K562 (cell line): ENCODE results near the gene CIAPIN1. TPM values are rescaled to one million over a fixed set of nuclear protein-coding genes. Genes with fewer than 3 reads are reported as not detected.

ENCODE experiments used
- ATAC-seq: fragments of 200-7000 bp; cut with Tn5 transposase; 3 replicates; pipeline ENCODE4 v1.9.1; 2020; ENCODE audit warnings: moderate library complexity
- Bru-seq: library from RNA; stranded (reverse); fragments of 400-500 nt; gene quantifications from one replicate; lab custom pipeline; 2021; lab: Mats Ljungman, UMichigan
- BruChase-seq, 2 experiments: library from RNA; stranded (reverse); fragments of 400-500 nt; gene quantifications; one replicate each; lab custom pipeline; 2021; lab: Mats Ljungman, UMichigan
- BruUV-seq: library from RNA; stranded (reverse); fragments of 400-500 nt; replicated peaks from 2 replicates; lab custom pipeline; 2021; lab: Mats Ljungman, UMichigan
- CTCF ChIA-PET: fragments of 300-600 bp; formaldehyde crosslinking; extraction: SDS; loops from one replicate; lab custom pipeline; 2021; ENCODE audit warnings: low intra/inter-chr PET ratio; lab: Yijun Ruan, JAX
- POLR2A ChIA-PET: fragments of 300-600, 350-650 bp; sonication (Branson Sonifier 250); formaldehyde crosslinking; extraction: SDS; loops from one replicate; lab custom pipeline; 2021; ENCODE audit warnings: antibody characterized with exemption, inconsistent platforms; lab: Yijun Ruan, JAX
- DNase-seq, 4 experiments: peaks; one replicate each; pipeline versions ENCODE4 v3.0.0 to v3.0.0-alpha.2; 2011 to 2018; ENCODE audit warnings: low spot score in 3 of 4, mixed read lengths in 3 of 4; ENCODE audit errors: extremely low read depth in 1 of 4
- FAIRE-seq: peaks from 2 replicates; lab custom pipeline; 2011; peaks lifted over from hg19 to GRCh38; lab: Jason Lieb, UNC
- H2AFZ ChIP-seq: 2 replicates; pipeline ENCODE4 v1.6.0; 2011; ENCODE audit warnings: low read depth, low read length, control low read depth, inconsistent platforms
- H3K27ac ChIP-seq: fragments of 200-600 bp; 3 replicates; pipeline ENCODE4 v1.8.0; 2011; ENCODE audit warnings: low read depth, mild to moderate bottlenecking, control low read depth, inconsistent platforms, low read length, moderate library complexity, mixed read lengths; ENCODE audit errors: extremely low read depth
- H3K27me3 ChIP-seq, 2 experiments: fragments of 300-600 bp in 1 of 2; 2 replicates in 1 of 2; 3 replicates in 1 of 2; pipeline versions ENCODE4 v1.6.0 to v1.8.0; 2011; ENCODE audit warnings: inconsistent platforms in 2 of 2, low read length in 2 of 2, mild to moderate bottlenecking in 1 of 2, mixed read lengths in 1 of 2, moderate library complexity in 1 of 2; ENCODE audit not compliant: control insufficient read depth in 2 of 2, insufficient read depth in 2 of 2
- H3K36me3 ChIP-seq: fragments of 300-600 bp; 3 replicates; pipeline ENCODE4 v1.8.0; 2011; ENCODE audit warnings: mild to moderate bottlenecking, low read length, inconsistent platforms; ENCODE audit not compliant: control insufficient read depth, insufficient read depth
- H3K4me1 ChIP-seq, 2 experiments: fragments of 200-600 bp in 1 of 2; replicated peaks in 1 of 2; 2 replicates in 1 of 2; 3 replicates in 1 of 2; pipeline versions ENCODE4 v1.5.1 to v1.8.0; 2011; ENCODE audit warnings: inconsistent platforms in 2 of 2, low read length in 2 of 2, mild to moderate bottlenecking in 1 of 2, mixed read lengths in 1 of 2, moderate library complexity in 1 of 2; ENCODE audit not compliant: control insufficient read depth in 2 of 2, insufficient read depth in 2 of 2
- H3K4me2 ChIP-seq: 2 replicates; pipeline ENCODE4 v1.6.1; 2011; ENCODE audit warnings: low read length, control low read depth, inconsistent platforms, mixed read lengths; ENCODE audit not compliant: insufficient read depth
- H3K4me3 ChIP-seq: fragments of 200-600 bp; sonication (generic), shearing (Covaris generic); 2 replicates; pipeline ENCODE4 v1.5.1; 2016; ENCODE audit warnings: control low read depth, inconsistent platforms
- H3K79me2 ChIP-seq: fragments of 200-600 bp; 3 replicates; pipeline ENCODE4 v1.8.0; 2011; ENCODE audit warnings: low read length, inconsistent platforms; ENCODE audit not compliant: control insufficient read depth, insufficient read depth
- H3K9ac ChIP-seq, 2 experiments: 2 replicates each; pipeline versions ENCODE4 v1.6.0 to v1.6.1; 2011; ENCODE audit warnings: low read depth in 2 of 2, low read length in 2 of 2, control low read depth in 1 of 2, inconsistent platforms in 1 of 2, mild to moderate bottlenecking in 1 of 2, mixed read lengths in 1 of 2; ENCODE audit not compliant: insufficient read depth in 1 of 2
- H3K9me1 ChIP-seq: one replicate; pipeline ENCODE4 v1.6.0; 2011; ENCODE audit warnings: inconsistent platforms, mild to moderate bottlenecking, low read length, moderate library complexity; ENCODE audit not compliant: control insufficient read depth, insufficient read depth
- H3K9me3 ChIP-seq: replicated peaks from 2 replicates; pipeline ENCODE4 v1.5.1; 2011; ENCODE audit warnings: low read depth, low read length, inconsistent platforms; ENCODE audit not compliant: control insufficient read depth, insufficient read depth
- H4K20me1 ChIP-seq: replicated peaks from 2 replicates; pipeline ENCODE4 v1.6.1; 2011; ENCODE audit warnings: low read length, inconsistent platforms, mixed read lengths; ENCODE audit not compliant: control insufficient read depth, insufficient read depth
- CHD1 ChIP-seq: fragments of 200-600 bp; sonication (generic); IDR thresholded peaks from one replicate; pipeline ENCODE4 v1.6.1; 2012; ENCODE audit warnings: mild to moderate bottlenecking, moderate library complexity, low read length, inconsistent platforms
- MCM3 ChIP-seq: fragments of 450-650 bp; IDR thresholded peaks from 2 replicates; pipeline ENCODE4 v1.6.1; 2016
- NUFIP1 ChIP-seq: fragments of 450-650 bp; IDR thresholded peaks from 2 replicates; pipeline ENCODE4 v1.6.1; 2018; ENCODE audit not compliant: partially characterized antibody
- PPARD ChIP-seq: fragments of 250-450 bp; sonication (Bioruptor Pico); IDR thresholded peaks from 2 replicates; pipeline ENCODE4 v1.8.0; 2022; ENCODE audit warnings: inconsistent platforms, mild to moderate bottlenecking, moderate library complexity
- SMARCC2 ChIP-seq: fragments of 450-650 bp; IDR thresholded peaks from 2 replicates; pipeline ENCODE4 v1.6.1; 2017; ENCODE audit warnings: antibody characterized with exemption, moderate library complexity, mild to moderate bottlenecking, low read depth
- ZNF431 ChIP-seq: sonication (generic); formaldehyde crosslinking; IDR thresholded peaks from 2 replicates; pipeline ENCODE4 v1.8.0; 2022; ENCODE audit warnings: mild to moderate bottlenecking, missing genetic modification reagents
- WGBS: fragments of 100-300 bp; shearing (Covaris generic); methylation state at CpG from one replicate; pipeline ENCODE4 v1.1.6; 2016; ENCODE audit warnings: low coverage, mixed read lengths; ENCODE audit not compliant: insufficient coverage; ENCODE audit errors: missing lambda C conversion rate; 5-methylcytosine and 5-hydroxymethylcytosine counted together
- in situ Hi-C: fragments of 300-500 bp; cut with MboI; formaldehyde crosslinking; loops from 4 replicates; pipeline ENCODE4 v1.15.0; 2018; ENCODE audit warnings: inconsistent platforms, mixed read lengths
- intact Hi-C: fragments of 100-400 bp; cut with micrococcal nuclease; formaldehyde crosslinking; loops from 2 replicates; pipeline ENCODE4 v1.14.2; 2022
- long read RNA-seq, 3 experiments: library from polyadenylated mRNA in 2 of 3; library from RNA in 1 of 3; unstranded in 2 of 3; stranded (forward) in 1 of 3; transcript quantifications; one replicate each; pipeline ENCODE4 v2.0.0, GENCODE V29; 2019 to 2022
- polyA minus RNA-seq, 3 experiments: library from RNA; depleted of rRNA, polyadenylated mRNA; stranded (reverse); fragments of >200 nt; gene quantifications; 2 replicates each; pipeline ENCODE4 v1.2.3, GENCODE V29; 2011
- polyA plus RNA-seq, 8 experiments: library from polyadenylated mRNA; depleted of rRNA in 4 of 8; stranded (reverse) in 5 of 8; unstranded in 3 of 8; fragments of >200 nt; fragmentation: Nextera tagmentation in 2 of 8; fragmentation: Illumina TruSeq in 1 of 8; extraction: Ambion mirVana in 2 of 8; extraction: Trizol in 1 of 8; gene quantifications; 2 replicates each; pipeline versions ENCODE4 v1.2.1 to v1.2.3, GENCODE V29; 2011 to 2014; ENCODE audit warnings: inconsistent platforms in 1 of 8, missing spikeins in 1 of 8
- total RNA-seq, 7 experiments: library from RNA; depleted of rRNA in 6 of 7; stranded (reverse); fragments of >200 nt in 6 of 7; fragmentation: Illumina TruSeq in 2 of 7; extraction: Trizol in 2 of 7; gene quantifications; 2 replicates each; pipeline versions ENCODE4 v1.2.1 to v1.2.3, GENCODE V29; 2011 to 2021; ENCODE audit warnings: low replicate concordance in 1 of 7
- TF ChIP-seq, protein P1 (sequence below): fragments of 450-650 bp; IDR thresholded peaks from 2 replicates; pipeline ENCODE4 v1.6.1; 2017; ENCODE audit warnings: mild to moderate bottlenecking, moderate library complexity
- TF ChIP-seq, protein P2 (sequence below): sonication (generic); formaldehyde crosslinking; IDR thresholded peaks from 2 replicates; pipeline ENCODE4 v1.8.0; 2022; ENCODE audit warnings: missing genetic modification reagents, mild to moderate bottlenecking, moderate library complexity, borderline replicate concordance
- TF ChIP-seq, protein P3 (sequence below): fragments of 450-650 bp; formaldehyde crosslinking; IDR thresholded peaks from 2 replicates; pipeline ENCODE4 v1.4.0; 2020; ENCODE audit warnings: mild to moderate bottlenecking, mixed read lengths

The CIAPIN1 gene
- total RNA-seq (2011; cell fraction: chromatin; rRNA removed; ENCODE audit: low replicate concordance): 76.1 and 94.2 TPM in 2 replicates
- 47.2 and 48.7 TPM in 2 replicates for total RNA-seq (2011; cell fraction: nucleolus; rRNA removed)
- total RNA-seq (2011; cell fraction: nucleoplasm; rRNA removed): 57.9 and 64.7 TPM in 2 replicates
- total RNA-seq (2014; rRNA removed) (79.2 and 100 TPM in 2 replicates), total RNA-seq (2014; rRNA removed; fragmentation: Illumina TruSeq; extraction: Trizol) (78.2 and 83.6 TPM in 2 replicates), total RNA-seq (2015; rRNA removed; fragmentation: Illumina TruSeq; extraction: Trizol) (71.8 and 74.6 TPM in 2 replicates), total RNA-seq (2021) (95.7 and 102 TPM in 2 replicates), polyA plus RNA-seq (2011; rRNA removed) (98.1 and 104 TPM in 2 replicates), polyA plus RNA-seq (2014; fragmentation: Illumina TruSeq; extraction: Trizol) (85.8 and 87.4 TPM in 2 replicates), polyA plus RNA-seq (2014; fragmentation: Nextera tagmentation; extraction: Ambion mirVana) (100 to 1,000 TPM; 256 to 263 TPM), polyA plus RNA-seq (2014; rRNA removed) (68.3 and 72.8 TPM in 2 replicates), polyA minus RNA-seq (2011; rRNA and poly(A)+ RNA removed) (67.4 and 77.9 TPM in 2 replicates), Bru-seq, nascent RNA (percentile 81 among the genes with signal in this experiment), BruChase-seq, experiment 1, labeled RNA remaining after a 2-hour chase (percentile 80 among the genes with signal in this experiment), BruChase-seq, experiment 2, labeled RNA remaining after a 6-hour chase (percentile 81 among the genes with signal in this experiment)
- polyA plus RNA-seq (2011; cell fraction: cytosol; rRNA removed): 79.8 and 91.8 TPM in 2 replicates
- polyA plus RNA-seq (2011; cell fraction: nucleus; rRNA removed): 64.2 and 65.5 TPM in 2 replicates
- polyA plus RNA-seq (2012): 59.6 and 73.4 TPM in 2 replicates
- polyA minus RNA-seq (2011; cell fraction: cytosol; rRNA and poly(A)+ RNA removed): 23.9 and 35.3 TPM in 2 replicates
- polyA minus RNA-seq (2011; cell fraction: nucleus; rRNA and poly(A)+ RNA removed): 14.1 and 24.7 TPM in 2 replicates
- long read RNA-seq, experiment 1, transcript CIAPIN1-213 (8 exons, 1,559 nt): minor isoform, 7 of 556 reads
- long read RNA-seq, experiment 1, transcript CIAPIN1-209 (9 exons, 2,016 nt): minor isoform, 46 of 556 reads
- long read RNA-seq, experiment 1, transcript CIAPIN1-201 (9 exons, 2,182 nt): major isoform, 379 of 556 reads
- long read RNA-seq, experiment 1, partial matches to known transcripts: 49 of 556 reads
- long read RNA-seq, experiment 1, other reads (novel, unspliced or antisense): 75 of 556 reads
- long read RNA-seq, experiment 2, transcript CIAPIN1-201 (9 exons, 2,182 nt): major isoform, 72 of 134 reads
- long read RNA-seq, experiment 2, transcript CIAPIN1-209 (9 exons, 2,016 nt): minor isoform, 11 of 134 reads
- long read RNA-seq, experiment 2, partial matches to known transcripts: 35 of 134 reads
- long read RNA-seq, experiment 2, other reads (novel, unspliced or antisense): 13 of 134 reads
- long read RNA-seq, experiment 3, transcript CIAPIN1-201 (9 exons, 2,182 nt): major isoform, 199 of 294 reads
- long read RNA-seq, experiment 3, transcript CIAPIN1-209 (9 exons, 2,016 nt): minor isoform, 29 of 294 reads
- long read RNA-seq, experiment 3, partial matches to known transcripts: 33 of 294 reads
- long read RNA-seq, experiment 3, other reads (novel, unspliced or antisense): 28 of 294 reads

DNA sequence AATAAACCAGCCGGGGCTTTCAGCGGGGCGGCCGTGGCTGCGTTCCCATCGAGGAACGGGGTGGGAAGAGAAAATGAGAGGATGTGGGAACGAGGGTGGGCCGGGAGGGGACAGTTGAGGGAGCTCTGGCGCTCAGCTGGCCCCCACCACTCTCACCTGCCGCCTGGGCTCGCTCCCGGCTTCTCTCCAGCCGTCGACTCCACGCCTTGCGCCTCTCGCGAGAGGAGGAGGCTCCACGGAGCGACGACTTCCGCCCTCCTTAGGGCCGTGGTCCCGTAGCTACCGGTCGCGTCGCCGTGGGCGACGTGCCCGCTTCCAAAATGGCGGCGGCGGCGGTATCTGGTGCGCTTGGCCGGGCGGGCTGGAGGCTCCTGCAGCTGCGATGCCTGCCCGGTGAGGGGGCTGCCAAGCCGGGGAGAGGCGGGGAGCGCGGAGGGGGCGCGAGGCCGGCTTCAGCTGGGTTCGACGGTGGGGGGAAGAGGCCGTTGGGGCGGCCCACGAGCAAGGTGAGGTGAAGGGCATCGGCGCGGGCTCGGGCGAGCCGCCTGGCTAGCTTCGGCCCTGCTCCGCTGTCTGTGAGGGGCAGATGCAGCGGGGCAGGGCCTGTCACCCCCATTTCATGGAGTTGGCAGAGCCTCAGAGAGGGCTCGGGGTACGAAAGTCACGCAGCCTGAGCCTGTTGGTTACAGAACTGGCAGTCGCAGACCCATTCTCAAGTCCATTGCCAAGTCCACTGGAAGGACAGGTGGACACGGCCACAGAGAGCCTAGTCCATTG lies at the start of gene CIAPIN1, which contains the start of gene COQ9:
Gene CIAPIN1 (minus strand): TSS at position 200 of the 777 bp plus-strand sequence. CDS start 6,457 bp downstream, outside the sequence.
Gene COQ9 (plus strand): TSS at position 294 of the 777 bp plus-strand sequence. CDS start 27 bp downstream, at position 321.
- Histone ChIP-seq H4K20me1 (no peaks in the 10 kb centered on the region), H3K4me2 (peak within 1 kb of the TSS; percentile 90), H3K9ac (peak within 1 kb of the TSS; percentile 97 to 99), H3K79me2 (peaks cover 69% of the 10 kb centered on the region), H3K36me3 (peaks cover 29% of the 10 kb centered on the region), H3K9me3 (no peaks in the 10 kb centered on the region), H3K4me1 (peaks cover 11 to 15% of the 10 kb centered on the region in 2 experiments; a peak in 3 of 5 replicates), H2AFZ (peak within 1 kb of the TSS; percentile 83), H3K4me3 (peak within 1 kb of the TSS; percentile 88), H3K27ac (peak within 1 kb of the TSS; percentile 93), H3K27me3 (no peaks in the 10 kb centered on the region), H3K9me1 (no peaks in the 10 kb centered on the region)
- in situ Hi-C loops (no loop called here), intact Hi-C loops (no loop called here)
- DNase-seq: peak; percentile 93 to 96 (median 94)
- WGBS: 0% methylated on average over 57 of the region's 68 CpGs
- FAIRE-seq: peak; percentile 62
- BruUV-seq: no TSS peak
- peak; percentile 99 for ATAC-seq
- POLR2A ChIA-PET: interaction anchor here (0.6 to 1.7 kb wide), 11 partner anchors 10 to 191 kb away, joined by 3 to 12 read pairs (median 3); partner anchors contain the start of gene ADGRG5
- CTCF ChIA-PET: no interaction called here
- TF ChIP-seq, protein P1, sequence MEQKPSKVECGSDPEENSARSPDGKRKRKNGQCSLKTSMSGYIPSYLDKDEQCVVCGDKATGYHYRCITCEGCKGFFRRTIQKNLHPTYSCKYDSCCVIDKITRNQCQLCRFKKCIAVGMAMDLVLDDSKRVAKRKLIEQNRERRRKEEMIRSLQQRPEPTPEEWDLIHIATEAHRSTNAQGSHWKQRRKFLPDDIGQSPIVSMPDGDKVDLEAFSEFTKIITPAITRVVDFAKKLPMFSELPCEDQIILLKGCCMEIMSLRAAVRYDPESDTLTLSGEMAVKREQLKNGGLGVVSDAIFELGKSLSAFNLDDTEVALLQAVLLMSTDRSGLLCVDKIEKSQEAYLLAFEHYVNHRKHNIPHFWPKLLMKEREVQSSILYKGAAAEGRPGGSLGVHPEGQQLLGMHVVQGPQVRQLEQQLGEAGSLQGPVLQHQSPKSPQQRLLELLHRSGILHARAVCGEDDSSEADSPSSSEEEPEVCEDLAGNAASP: no peak
- TF ChIP-seq CHD1 (peak; percentile 30), ZNF431 (CRISPR knock-in tag) (no peak), SMARCC2 (no peak), PPARD (no peak), NUFIP1 (no peak), MCM3 (no peak)
- TF ChIP-seq, protein P2, sequence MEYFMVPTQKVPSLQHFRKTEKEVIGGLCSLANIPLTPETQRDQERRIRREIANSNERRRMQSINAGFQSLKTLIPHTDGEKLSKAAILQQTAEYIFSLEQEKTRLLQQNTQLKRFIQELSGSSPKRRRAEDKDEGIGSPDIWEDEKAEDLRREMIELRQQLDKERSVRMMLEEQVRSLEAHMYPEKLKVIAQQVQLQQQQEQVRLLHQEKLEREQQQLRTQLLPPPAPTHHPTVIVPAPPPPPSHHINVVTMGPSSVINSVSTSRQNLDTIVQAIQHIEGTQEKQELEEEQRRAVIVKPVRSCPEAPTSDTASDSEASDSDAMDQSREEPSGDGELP (CRISPR knock-in tag): peak; percentile 93
- TF ChIP-seq, protein P3, sequence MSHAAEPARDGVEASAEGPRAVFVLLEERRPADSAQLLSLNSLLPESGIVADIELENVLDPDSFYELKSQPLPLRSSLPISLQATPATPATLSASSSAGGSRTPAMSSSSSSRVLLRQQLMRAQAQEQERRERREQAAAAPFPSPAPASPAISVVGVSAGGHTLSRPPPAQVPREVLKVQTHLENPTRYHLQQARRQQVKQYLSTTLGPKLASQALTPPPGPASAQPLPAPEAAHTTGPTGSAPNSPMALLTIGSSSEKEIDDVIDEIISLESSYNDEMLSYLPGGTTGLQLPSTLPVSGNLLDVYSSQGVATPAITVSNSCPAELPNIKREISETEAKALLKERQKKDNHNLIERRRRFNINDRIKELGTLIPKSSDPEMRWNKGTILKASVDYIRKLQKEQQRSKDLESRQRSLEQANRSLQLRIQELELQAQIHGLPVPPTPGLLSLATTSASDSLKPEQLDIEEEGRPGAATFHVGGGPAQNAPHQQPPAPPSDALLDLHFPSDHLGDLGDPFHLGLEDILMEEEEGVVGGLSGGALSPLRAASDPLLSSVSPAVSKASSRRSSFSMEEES (CRISPR knock-in tag): no peak
